ENCODE measurements around the gene RNF187. TPM values are rescaled to one million over a fixed set of nuclear protein-coding genes. Genes with fewer than 3 reads are reported as not detected.

Gene RNF187
- 10 to 100 TPM; 40.7 to 45.1 TPM for total RNA-seq
- 35.4 TPM for polyA plus RNA-seq (2013, experiment 1 of 2)
- polyA plus RNA-seq (2013, experiment 2 of 2) = 49.1 TPM
- 17.6 to 126 (median 75.2) reads per million in 172 experiments for total RNA-seq

DNA sequence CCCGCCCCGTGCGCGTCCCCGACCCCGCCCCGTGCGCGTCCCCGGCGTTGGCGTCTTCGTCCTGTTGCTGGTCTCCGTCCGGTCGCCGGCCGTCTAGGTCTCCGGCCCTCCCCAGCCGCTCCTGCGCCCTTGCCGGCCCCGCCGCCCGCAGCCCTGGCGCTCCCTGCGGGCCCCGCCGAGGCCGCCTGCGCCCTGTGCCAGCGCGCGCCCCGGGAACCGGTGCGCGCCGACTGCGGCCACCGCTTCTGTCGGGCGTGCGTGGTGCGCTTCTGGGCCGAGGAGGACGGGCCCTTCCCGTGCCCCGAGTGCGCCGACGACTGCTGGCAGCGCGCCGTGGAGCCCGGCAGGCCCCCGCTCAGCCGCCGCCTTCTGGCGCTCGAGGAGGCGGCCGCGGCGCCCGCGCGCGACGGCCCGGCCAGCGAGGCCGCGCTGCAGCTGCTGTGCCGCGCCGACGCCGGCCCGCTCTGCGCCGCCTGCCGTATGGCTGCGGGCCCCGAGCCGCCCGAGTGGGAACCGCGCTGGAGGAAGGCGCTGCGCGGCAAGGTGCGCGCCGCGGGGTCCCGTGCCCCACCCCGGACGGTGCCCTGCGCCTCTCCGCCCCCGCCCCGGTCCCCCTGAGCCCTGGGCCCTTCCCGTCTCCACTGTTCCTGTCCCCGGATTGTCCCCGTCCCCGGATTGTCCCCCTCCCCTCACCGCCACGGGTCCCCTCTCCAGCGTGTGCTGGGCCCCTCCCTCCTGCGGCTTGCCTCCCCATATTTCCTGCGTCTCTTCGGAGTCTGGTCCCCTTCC is at the start of gene RNF187:
TSS of gene RNF187 (plus strand) at position 47 of the 789 bp plus-strand sequence.
- H3K27ac ChIP-seq (ENCODE audit: low read depth in 1 of 2, low read length in 2 of 2) = peak within 1 kb of the TSS; percentile 100
- H3K36me3 ChIP-seq (ENCODE audit: insufficient read depth, low read length) = peaks cover 20% of the 10 kb centered on the region
- Mint-ChIP-seq H3K4me3 (peak within 1 kb of the TSS; percentile 96), H3K4me1 (ENCODE audit: low read depth) (peaks cover 46% of the 10 kb centered on the region), H3K36me3 (ENCODE audit: low read depth) (peaks cover 42% of the 10 kb centered on the region), H3K9me3 (no peaks in the 10 kb centered on the region), H3K27me3 (no peaks in the 10 kb centered on the region), H3K27ac (peak within 1 kb of the TSS; percentile 100)
- no peaks in the 10 kb centered on the region for H3K27me3 ChIP-seq (ENCODE audit: control insufficient read depth in 1 of 2, insufficient read depth in 2 of 2, low read length in 2 of 2)
- peak; percentile 41 for ATAC-seq (ENCODE audit: poor library complexity)
- no peaks in the 10 kb centered on the region for H3K9me3 ChIP-seq (ENCODE audit: control insufficient read depth in 1 of 2, insufficient read depth in 1 of 2, low read length in 2 of 2)
- peak; percentile 10 to 89 (median 82) for DNase-seq
- TF ChIP-seq CTCF (IDR thresholded peaks at IDR 0.05) = no peak
- H3K4me3 ChIP-seq (ENCODE audit: low read length) = peak within 1 kb of the TSS; percentile 85
- ChIA-PET POLR2A (interaction anchor here (0.7 to 2.4 kb wide), 15 partner anchors 11 to 406 kb away, joined by 3 to 90 read pairs (median 9); partner anchors contain the start of genes ARF1, GUK1, IBA57 and TRIM11), CTCF (interaction anchor here (1.7 to 2.8 kb wide), 3 partner anchors 14 to 30 kb away, joined by 4 to 30 read pairs (median 17); a partner anchor contains a TSS)
- H3K4me1 ChIP-seq (ENCODE audit: insufficient read depth, low read length) = peaks cover 43% of the 10 kb centered on the region
- intact Hi-C loops (cut with DNase I, micrococcal nuclease) = loop anchor here (1.0 to 2.0 kb wide), 4 partner anchors 22 to 275 kb away; partner anchors contain the start of gene TRIM11 (in 1 of the 2)

DNA sequence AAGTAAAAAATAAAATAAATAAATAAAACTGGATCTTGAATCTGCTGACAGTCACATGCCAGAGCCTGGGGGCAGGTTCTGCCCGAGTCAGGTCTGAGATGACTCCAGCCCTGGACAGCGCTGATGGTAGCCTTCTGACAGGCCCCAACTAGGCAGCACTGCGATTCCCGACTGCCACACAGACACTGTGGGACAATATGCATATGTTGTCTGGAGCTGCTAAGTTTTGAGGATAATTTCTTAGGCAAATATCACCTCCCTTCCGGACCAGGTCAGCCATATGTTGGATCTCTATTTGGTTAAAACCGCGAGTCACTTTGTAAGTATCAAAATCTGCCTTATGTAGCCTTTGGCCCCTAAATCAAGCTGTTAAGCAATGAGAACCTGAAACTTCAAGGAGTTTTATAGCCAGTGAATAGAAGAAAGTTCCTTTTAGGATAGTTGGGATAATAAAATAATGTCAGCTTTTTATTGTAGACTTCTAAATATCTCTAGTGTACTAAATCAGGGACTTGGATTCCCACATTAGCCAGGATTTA is 49.7 kb upstream of the RNF187 start:
- ChIA-PET CTCF (no interaction called here), POLR2A (no interaction called here)
- Histone ChIP-seq H3K27ac (ENCODE audit: low read depth in 1 of 2, low read length in 2 of 2) (no peak overlapping the region), H3K9me3 (ENCODE audit: control insufficient read depth in 1 of 2, insufficient read depth in 1 of 2, low read length in 2 of 2) (peaks cover 0 to 4% of the 10 kb centered on the region in 2 experiments), H3K36me3 (ENCODE audit: insufficient read depth, low read length) (no peaks in the 10 kb centered on the region), H3K27me3 (ENCODE audit: control insufficient read depth in 1 of 2, insufficient read depth in 2 of 2, low read length in 2 of 2) (peaks cover 5 to 21% of the 10 kb centered on the region in 2 experiments), H3K4me3 (ENCODE audit: low read length) (no peak overlapping the region), H3K4me1 (ENCODE audit: insufficient read depth, low read length) (peaks cover 7% of the 10 kb centered on the region)
- Mint-ChIP-seq H3K36me3 (ENCODE audit: low read depth) (no peaks in the 10 kb centered on the region), H3K9me3 (no peaks in the 10 kb centered on the region), H3K27me3 (peaks cover 62% of the 10 kb centered on the region), H3K4me3 (no peak overlapping the region), H3K27ac (no peak overlapping the region), H3K4me1 (ENCODE audit: low read depth) (no peaks in the 10 kb centered on the region)
- no peak for ATAC-seq (ENCODE audit: poor library complexity)
- TF ChIP-seq CTCF (IDR thresholded peaks at IDR 0.05) = no peak
- no peak for DNase-seq
- intact Hi-C loops (cut with DNase I, micrococcal nuclease) = no loop called here

- no peaks in the 10 kb centered on the region for H3K4me1 Mint-ChIP-seq (ENCODE audit: low read depth)
- H3K9me3 ChIP-seq (ENCODE audit: control insufficient read depth in 1 of 2, insufficient read depth in 1 of 2, low read length in 2 of 2) = peaks cover 0 to 4% of the 10 kb centered on the region in 2 experiments
- H3K4me3 ChIP-seq (ENCODE audit: low read length) = no peak overlapping the region
- H3K36me3 Mint-ChIP-seq (ENCODE audit: low read depth) = no peaks in the 10 kb centered on the region
- peaks cover 7% of the 10 kb centered on the region for H3K4me1 ChIP-seq (ENCODE audit: insufficient read depth, low read length)
- ChIA-PET POLR2A (no interaction called here), CTCF (no interaction called here)
- H3K27me3 Mint-ChIP-seq = peaks cover 69% of the 10 kb centered on the region
- no peaks in the 10 kb centered on the region for H3K36me3 ChIP-seq (ENCODE audit: insufficient read depth, low read length)
- H3K4me3 Mint-ChIP-seq = no peak overlapping the region
- no peak overlapping the region for H3K27ac Mint-ChIP-seq
- ATAC-seq (ENCODE audit: poor library complexity) = no peak
- DNase-seq = no peak
- no peaks in the 10 kb centered on the region for H3K9me3 Mint-ChIP-seq
- intact Hi-C loops (cut with DNase I, micrococcal nuclease) = no loop called here
- peaks cover 5 to 26% of the 10 kb centered on the region in 2 experiments for H3K27me3 ChIP-seq (ENCODE audit: control insufficient read depth in 1 of 2, insufficient read depth in 2 of 2, low read length in 2 of 2)
- no peak overlapping the region for H3K27ac ChIP-seq (ENCODE audit: low read depth in 1 of 2, low read length in 2 of 2)
- TF ChIP-seq CTCF (IDR thresholded peaks at IDR 0.05) = no peak
These were observed 48.9 kb upstream of the RNF187 start for GRCh38 chr1:228438266-228438665.
